Ishikawa (cell line): ENCODE data around the gene ALDH1B1.

Experiments
- CEBPB ChIP-seq: IDR thresholded peaks from 2 replicates; pipeline ENCODE4 v1.6.1; 2012
- CREB1 ChIP-seq: IDR thresholded peaks from 2 replicates; pipeline ENCODE4 v1.6.1; 2012; ENCODE audit warnings: low read depth
- RAD21 ChIP-seq: IDR thresholded peaks from 2 replicates; pipeline ENCODE4 v1.6.1; 2012; ENCODE audit warnings: low read depth
- TAF1 ChIP-seq: IDR thresholded peaks from 2 replicates; pipeline ENCODE4 v1.6.1; 2012; ENCODE audit warnings: low read depth, mild to moderate bottlenecking
- TEAD4 ChIP-seq: IDR thresholded peaks from 2 replicates; pipeline ENCODE4 v1.6.1; 2012
- TF ChIP-seq, protein P1 (sequence below): IDR thresholded peaks from 2 replicates; pipeline ENCODE4 v1.6.1; 2012

DNA sequence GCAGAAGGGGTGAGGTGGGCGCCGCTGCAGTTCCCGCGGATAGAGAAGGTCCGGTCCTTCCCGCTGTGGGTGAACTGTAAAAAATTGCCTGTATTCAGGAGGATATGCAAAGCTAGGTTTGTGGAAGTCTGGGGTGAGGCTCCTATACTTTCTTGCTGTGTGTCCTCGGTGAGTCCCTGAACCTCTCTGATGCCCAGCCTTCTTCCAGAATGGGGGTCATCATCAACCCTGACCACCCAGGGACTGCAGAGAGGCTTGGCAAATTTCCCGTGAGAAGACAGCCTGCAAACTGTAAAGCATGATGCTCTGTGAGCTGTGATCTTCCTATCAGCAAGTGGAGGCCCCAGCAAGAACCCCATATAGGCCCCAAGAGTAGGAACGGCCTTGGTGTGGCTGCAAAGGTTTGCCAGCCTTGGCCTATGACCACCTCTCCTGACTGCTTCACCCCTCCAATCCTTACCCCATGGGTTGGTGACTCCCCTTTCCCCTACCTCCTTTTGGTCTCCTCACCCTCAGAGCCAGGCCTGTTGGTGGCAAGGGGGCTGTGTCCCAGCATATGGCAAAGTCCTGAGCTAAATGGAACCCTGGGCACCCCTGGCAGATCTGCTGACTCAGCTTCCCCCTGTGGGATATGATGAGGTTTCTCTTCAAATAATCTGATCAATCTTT, 760 bp downstream of the ALDH1B1 start:
- TF ChIP-seq TEAD4, result no peak
- TF ChIP-seq, protein P1, sequence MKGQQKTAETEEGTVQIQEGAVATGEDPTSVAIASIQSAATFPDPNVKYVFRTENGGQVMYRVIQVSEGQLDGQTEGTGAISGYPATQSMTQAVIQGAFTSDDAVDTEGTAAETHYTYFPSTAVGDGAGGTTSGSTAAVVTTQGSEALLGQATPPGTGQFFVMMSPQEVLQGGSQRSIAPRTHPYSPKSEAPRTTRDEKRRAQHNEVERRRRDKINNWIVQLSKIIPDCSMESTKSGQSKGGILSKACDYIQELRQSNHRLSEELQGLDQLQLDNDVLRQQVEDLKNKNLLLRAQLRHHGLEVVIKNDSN, result no peak
- TF ChIP-seq CREB1, result no peak
- no peak for TF ChIP-seq CEBPB
- no peak for TF ChIP-seq TAF1
- no peak for TF ChIP-seq RAD21
